ENCODE data around the gene KCNH5.

DNA sequence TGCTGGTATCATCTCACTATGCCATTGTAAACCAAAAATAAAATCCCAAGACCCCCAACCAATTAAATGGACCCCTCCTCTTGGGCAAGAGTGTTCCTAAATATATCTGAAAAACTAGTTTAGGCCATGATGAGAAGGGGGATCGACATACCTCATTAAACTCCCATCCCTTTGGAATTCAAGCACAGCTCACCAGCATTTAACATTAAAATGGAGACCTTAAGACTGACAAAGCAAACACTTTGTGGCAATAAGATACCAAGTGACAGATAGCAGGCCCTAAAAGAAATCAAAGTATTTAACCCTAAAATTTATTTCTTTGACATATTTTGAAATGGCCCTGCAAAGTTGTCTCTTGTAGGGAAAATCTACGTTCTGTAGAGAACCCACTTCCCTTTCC lies 387.9 kb downstream of the KCNH5 start:
- TF ChIP-seq, protein P1, sequence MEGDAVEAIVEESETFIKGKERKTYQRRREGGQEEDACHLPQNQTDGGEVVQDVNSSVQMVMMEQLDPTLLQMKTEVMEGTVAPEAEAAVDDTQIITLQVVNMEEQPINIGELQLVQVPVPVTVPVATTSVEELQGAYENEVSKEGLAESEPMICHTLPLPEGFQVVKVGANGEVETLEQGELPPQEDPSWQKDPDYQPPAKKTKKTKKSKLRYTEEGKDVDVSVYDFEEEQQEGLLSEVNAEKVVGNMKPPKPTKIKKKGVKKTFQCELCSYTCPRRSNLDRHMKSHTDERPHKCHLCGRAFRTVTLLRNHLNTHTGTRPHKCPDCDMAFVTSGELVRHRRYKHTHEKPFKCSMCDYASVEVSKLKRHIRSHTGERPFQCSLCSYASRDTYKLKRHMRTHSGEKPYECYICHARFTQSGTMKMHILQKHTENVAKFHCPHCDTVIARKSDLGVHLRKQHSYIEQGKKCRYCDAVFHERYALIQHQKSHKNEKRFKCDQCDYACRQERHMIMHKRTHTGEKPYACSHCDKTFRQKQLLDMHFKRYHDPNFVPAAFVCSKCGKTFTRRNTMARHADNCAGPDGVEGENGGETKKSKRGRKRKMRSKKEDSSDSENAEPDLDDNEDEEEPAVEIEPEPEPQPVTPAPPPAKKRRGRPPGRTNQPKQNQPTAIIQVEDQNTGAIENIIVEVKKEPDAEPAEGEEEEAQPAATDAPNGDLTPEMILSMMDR (IDR thresholded peaks at IDR 0.05; ENCODE audit: poor library complexity): no peak
- no peak for TF ChIP-seq EZH2 (IDR thresholded peaks at IDR 0.05; ENCODE audit: borderline replicate concordance)
- TF ChIP-seq EZH2phosphoT487 (IDR thresholded peaks at IDR 0.05; ENCODE audit: low read depth, severe bottlenecking, unreplicated experiment): no peak

All from hepatocyte (in vitro differentiated cells).